BLaER1 (cell line): ENCODE data around the gene BCAT1.
"Not testable (repeated sequence)": the region's sequence is repeated elsewhere in the genome, so short reads cannot be mapped to it uniquely, and the experiment has no call there.

Source experiments
- H3K27ac ChIP-seq: shearing (Covaris generic); formaldehyde crosslinking; 2 replicates; pipeline ENCODE4 v1.8.1; 2022
- H3K27me3 ChIP-seq: shearing (Covaris generic); formaldehyde crosslinking; 2 replicates; pipeline ENCODE4 v1.8.1; 2022
- H3K36me3 ChIP-seq: shearing (Covaris generic); formaldehyde crosslinking; 2 replicates; pipeline ENCODE4 v1.8.1; 2022
- H3K4me1 ChIP-seq: shearing (Covaris generic); formaldehyde crosslinking; 2 replicates; pipeline ENCODE4 v1.8.1; 2022
- H3K4me2 ChIP-seq: shearing (Covaris generic); formaldehyde crosslinking; 2 replicates; pipeline ENCODE4 v1.8.1; 2022
- H3K4me3 ChIP-seq: shearing (Covaris generic); formaldehyde crosslinking; 2 replicates; pipeline ENCODE4 v1.8.1; 2022
- H3K9ac ChIP-seq: shearing (Covaris generic); formaldehyde crosslinking; 2 replicates; pipeline ENCODE4 v1.8.1; 2022
- H3K9me3 ChIP-seq: shearing (Covaris generic); formaldehyde crosslinking; 2 replicates; pipeline ENCODE4 v1.8.1; 2022
- H4K20me1 ChIP-seq: shearing (Covaris generic); formaldehyde crosslinking; 2 replicates; pipeline ENCODE4 v1.8.1; 2022
- Cebpa-rat ChIP-seq: shearing (Covaris generic); IDR thresholded peaks from 2 replicates; pipeline ENCODE4 v1.8.1; 2022

The BCAT1 gene

GRCh38 chr12:24852420-24852819 is 96.5 kb downstream of the BCAT1 start:
- Histone ChIP-seq H3K36me3 (peaks cover 86% of the 10 kb centered on the region), H3K27me3 (no peaks in the 10 kb centered on the region), H3K9me3 (no peaks in the 10 kb centered on the region), H3K4me2 (no peak overlapping the region), H3K9ac (no peak overlapping the region), H3K4me3 (no peak overlapping the region), H3K4me1 (peaks cover 44% of the 10 kb centered on the region), H4K20me1 (peaks cover 92% of the 10 kb centered on the region), H3K27ac (no peak overlapping the region)
- no peak for TF ChIP-seq Cebpa-rat

DNA sequence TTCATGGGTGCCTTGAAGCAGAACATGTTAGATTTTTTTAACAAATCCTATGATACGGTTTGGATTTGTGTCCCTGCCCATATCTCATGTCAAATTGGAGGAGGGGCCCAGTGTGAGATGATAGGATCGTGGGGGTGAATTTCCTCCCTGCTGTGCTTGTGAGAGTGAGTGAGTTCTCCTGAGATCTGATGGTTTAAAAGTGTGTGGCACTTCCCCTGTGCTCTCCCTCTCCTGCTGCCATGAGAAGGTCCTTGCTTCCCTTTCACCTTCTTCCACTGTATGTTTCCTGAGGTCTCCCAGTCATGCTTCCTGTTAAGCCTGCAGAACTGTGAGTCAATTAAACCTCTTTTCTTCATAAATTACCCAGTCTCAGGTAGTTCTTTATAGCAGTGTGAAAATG is 97.0 kb downstream of the BCAT1 start:
- H3K27me3 ChIP-seq, H3K9me3 ChIP-seq, H3K4me2 ChIP-seq, H3K4me3 ChIP-seq, H3K9ac ChIP-seq, H3K27ac ChIP-seq: not testable (repeated sequence)
- Histone ChIP-seq H4K20me1 (peaks cover 96% of the 10 kb centered on the region), H3K36me3 (peaks cover 86% of the 10 kb centered on the region), H3K4me1 (peaks cover 42% of the 10 kb centered on the region)

- H3K4me2 ChIP-seq, result peak overlapping the region; percentile 9; the same call in 1 of the 2 replicates
- H3K36me3 ChIP-seq, result peaks cover 86% of the 10 kb centered on the region
- TF ChIP-seq Cebpa-rat, result no peak
- no peak overlapping the region for H3K27ac ChIP-seq
- no peaks in the 10 kb centered on the region for H3K9me3 ChIP-seq
- H4K20me1 ChIP-seq, result peaks cover 96% of the 10 kb centered on the region
- H3K9ac ChIP-seq, result no peak overlapping the region
- H3K27me3 ChIP-seq, result no peaks in the 10 kb centered on the region
- H3K4me3 ChIP-seq, result no peak overlapping the region
- H3K4me1 ChIP-seq, result peaks cover 36% of the 10 kb centered on the region
Measured at GRCh38 chr12:24851341-24851740, 97.6 kb downstream of the BCAT1 start.

DNA sequence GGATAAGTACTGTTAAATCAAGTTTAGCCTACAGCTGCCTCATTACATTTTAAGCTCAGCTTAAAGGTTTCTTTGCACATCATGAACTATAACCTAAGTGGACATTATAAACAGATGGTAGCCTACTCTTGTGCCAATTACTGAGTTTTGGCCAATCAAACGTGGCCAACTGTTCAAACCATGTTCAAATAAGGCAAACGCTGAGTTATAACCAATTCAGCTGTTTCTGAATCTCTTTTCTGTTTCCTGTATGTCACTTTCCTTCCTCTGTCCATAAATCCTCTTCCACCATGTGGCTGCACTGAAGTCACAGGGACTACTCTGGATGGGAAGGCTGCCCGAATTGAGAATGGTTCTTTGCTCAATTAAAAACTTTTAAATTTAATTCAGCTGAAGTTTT is 98.4 kb downstream of the BCAT1 start:
- Histone ChIP-seq H3K9me3 (no peaks in the 10 kb centered on the region), H3K9ac (no peak overlapping the region), H4K20me1 (peaks cover 99% of the 10 kb centered on the region), H3K4me1 (peaks cover 28% of the 10 kb centered on the region), H3K27ac (no peak overlapping the region), H3K27me3 (no peaks in the 10 kb centered on the region), H3K4me2 (no peak overlapping the region), H3K4me3 (no peak overlapping the region), H3K36me3 (peaks cover 87% of the 10 kb centered on the region)
- TF ChIP-seq Cebpa-rat, result no peak

GRCh38 chr12:24848941-24849477 is 99.9 kb downstream of the BCAT1 start:
- no peaks in the 10 kb centered on the region for H3K27me3 ChIP-seq
- H3K9ac ChIP-seq, result no peak overlapping the region
- H3K4me1 ChIP-seq, result peaks cover 13% of the 10 kb centered on the region
- TF ChIP-seq Cebpa-rat, result no peak
- peaks cover 85% of the 10 kb centered on the region for H4K20me1 ChIP-seq
- no peaks in the 10 kb centered on the region for H3K9me3 ChIP-seq
- H3K4me2 ChIP-seq, result no peak overlapping the region
- H3K27ac ChIP-seq, result no peak overlapping the region
- no peak overlapping the region for H3K4me3 ChIP-seq
- peaks cover 93% of the 10 kb centered on the region for H3K36me3 ChIP-seq

- Histone ChIP-seq H3K4me3 (no peak overlapping the region), H3K36me3 (peaks cover 100% of the 10 kb centered on the region)
Measured at GRCh38 chr12:24846689-24847088, 102.2 kb downstream of the BCAT1 start.

GRCh38 chr12:24845615-24846014 is 103.3 kb downstream of the BCAT1 start:
- peaks cover 100% of the 10 kb centered on the region for H3K36me3 ChIP-seq
- no peaks in the 10 kb centered on the region for H3K4me1 ChIP-seq
- no peaks in the 10 kb centered on the region for H3K27me3 ChIP-seq
- H4K20me1 ChIP-seq, result peaks cover 64% of the 10 kb centered on the region
- H3K4me2 ChIP-seq, result no peak overlapping the region
- no peak for TF ChIP-seq Cebpa-rat
- no peak overlapping the region for H3K27ac ChIP-seq
- H3K4me3 ChIP-seq, result no peak overlapping the region
- no peaks in the 10 kb centered on the region for H3K9me3 ChIP-seq
- H3K9ac ChIP-seq, result no peak overlapping the region

More at GRCh38 chr12:24846689-24847088, 102.2 kb downstream of the BCAT1 start:
- Histone ChIP-seq H3K4me2 (no peak overlapping the region), H3K9ac (no peak overlapping the region), H4K20me1 (peaks cover 75% of the 10 kb centered on the region), H3K4me1 (peaks cover 7% of the 10 kb centered on the region; the same call in 1 of the 2 replicates), H3K27me3 (no peaks in the 10 kb centered on the region), H3K9me3 (no peaks in the 10 kb centered on the region), H3K27ac (no peak overlapping the region)
- no peak for TF ChIP-seq Cebpa-rat

GRCh38 chr12:24840046-24840800 is 108.7 kb downstream of the BCAT1 start:
- no peak for TF ChIP-seq Cebpa-rat
- Histone ChIP-seq H3K27me3 (no peaks in the 10 kb centered on the region), H3K4me2 (no peak overlapping the region), H3K36me3 (peaks cover 96% of the 10 kb centered on the region), H3K27ac (no peak overlapping the region), H3K4me3 (no peak overlapping the region), H3K9me3 (no peaks in the 10 kb centered on the region; the same call in 1 of the 2 replicates), H3K9ac (no peak overlapping the region), H3K4me1 (peaks cover 17% of the 10 kb centered on the region; the same call in 1 of the 2 replicates), H4K20me1 (0 out of 2 replicates have a peak, but pooled peaks cover 32% of the 10 kb centered on the region)

DNA sequence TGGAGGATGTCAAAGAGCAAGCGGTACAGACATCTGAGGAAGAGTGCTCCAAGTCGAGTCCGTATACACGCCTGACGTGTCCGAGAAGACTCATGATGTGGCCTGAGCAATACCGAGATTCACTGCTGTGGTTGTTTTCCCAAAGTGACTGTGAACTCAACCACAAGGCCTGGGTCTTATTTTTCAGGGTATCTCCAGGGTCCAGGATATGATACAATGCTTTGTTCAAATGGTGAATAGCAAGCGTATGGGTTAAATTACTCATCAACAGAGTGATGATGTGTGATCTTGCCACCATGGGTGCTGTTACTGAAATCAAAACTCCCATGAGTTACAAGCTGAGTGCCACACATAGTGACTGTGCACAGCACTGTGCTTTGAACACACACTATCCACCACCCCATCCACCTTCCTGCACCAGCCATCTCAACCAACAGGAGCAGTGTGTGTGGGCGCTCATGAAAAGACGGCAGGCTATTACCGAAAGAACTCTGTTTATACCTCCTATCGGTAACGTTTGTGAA is 109.6 kb downstream of the BCAT1 start:
- no peak overlapping the region for H3K4me2 ChIP-seq
- no peak overlapping the region for H3K4me3 ChIP-seq
- 0 out of 2 replicates have a peak, but pooled peaks cover 32% of the 10 kb centered on the region for H4K20me1 ChIP-seq
- no peak overlapping the region for H3K9ac ChIP-seq
- H3K27ac ChIP-seq, result no peak overlapping the region
- no peak for TF ChIP-seq Cebpa-rat
- peaks cover 17% of the 10 kb centered on the region; the same call in 1 of the 2 replicates for H3K4me1 ChIP-seq
- peaks cover 95% of the 10 kb centered on the region for H3K36me3 ChIP-seq
- no peaks in the 10 kb centered on the region; the same call in 1 of the 2 replicates for H3K9me3 ChIP-seq
- H3K27me3 ChIP-seq, result no peaks in the 10 kb centered on the region

DNA sequence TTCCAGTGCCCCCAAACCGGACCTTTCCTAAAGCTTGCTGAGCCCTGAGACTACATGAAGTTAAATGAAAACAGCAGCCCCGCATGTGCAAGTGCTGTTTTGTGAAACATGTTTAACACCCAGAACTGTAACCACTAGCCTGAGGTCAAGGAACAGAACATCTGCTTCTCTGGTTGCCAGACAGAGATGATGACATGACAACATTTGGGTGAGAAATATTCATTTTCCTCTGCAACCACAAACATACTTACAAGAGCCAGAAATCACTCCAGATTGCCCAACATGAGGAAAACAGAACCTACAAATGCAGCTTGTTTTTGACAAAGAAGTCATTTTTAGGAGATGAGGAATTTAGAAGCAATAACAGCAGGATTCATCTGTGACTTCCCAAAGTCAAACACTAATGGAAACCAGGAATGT is 110.4 kb downstream of the BCAT1 start:
- TF ChIP-seq Cebpa-rat, result no peak
- peaks cover 95% of the 10 kb centered on the region for H3K36me3 ChIP-seq
- H3K4me1 ChIP-seq, result peaks cover 17% of the 10 kb centered on the region; the same call in 1 of the 2 replicates
- H4K20me1 ChIP-seq, result 0 out of 2 replicates have a peak, but pooled peaks cover 29% of the 10 kb centered on the region
- H3K4me3 ChIP-seq, result no peak overlapping the region
- H3K9ac ChIP-seq, result no peak overlapping the region
- no peaks in the 10 kb centered on the region; the same call in 1 of the 2 replicates for H3K9me3 ChIP-seq
- no peaks in the 10 kb centered on the region for H3K27me3 ChIP-seq
- H3K4me2 ChIP-seq, result no peak overlapping the region
- no peak overlapping the region for H3K27ac ChIP-seq
